Activated T-helper 2 cell treated with anti-CD3 and anti-CD28 coated beads, Interferon-gamma antibody, Interleukin-2, Interleukin-4, amounts not matched to agents 10 μg/mL and 5 μg/mL and 100 μg/mL, durations not matched to agents 14 hours and 24 hours and 36 hours (primary cell): ENCODE results near the gene MANBA. TPM values are rescaled to one million over a fixed set of nuclear protein-coding genes. Genes with fewer than 3 reads are reported as not detected.
"Not testable (repeated sequence)": the region's sequence is repeated elsewhere in the genome, so short reads cannot be mapped to it uniquely, and the experiment has no call there.

Source experiments
- DNase-seq: peaks from one replicate; pipeline ENCODE4 v3.0.0; 2021; ENCODE audit warnings: low spot score
- H3K27ac Mint-ChIP-seq: one replicate; pipeline ENCODE4 v1.8.0; 2021; ENCODE audit warnings: mixed read lengths
- H3K27me3 Mint-ChIP-seq: one replicate; pipeline ENCODE4 v1.8.0; 2021; ENCODE audit warnings: low read depth, mixed read lengths
- H3K36me3 Mint-ChIP-seq: one replicate; pipeline ENCODE4 v1.8.0; 2021; ENCODE audit warnings: low read depth, mixed read lengths
- H3K4me1 Mint-ChIP-seq: one replicate; pipeline ENCODE4 v1.8.0; 2021; ENCODE audit warnings: low read depth, mixed read lengths
- H3K4me3 Mint-ChIP-seq: one replicate; pipeline ENCODE4 v1.8.0; 2021; ENCODE audit warnings: low read depth, mild to moderate bottlenecking, moderate library complexity, mixed read lengths
- H3K9me3 Mint-ChIP-seq: one replicate; pipeline ENCODE4 v1.8.0; 2021; ENCODE audit warnings: mixed read lengths
- intact Hi-C: fragments of 100-400 bp; cut with micrococcal nuclease; formaldehyde crosslinking; loops from one replicate; pipeline ENCODE4 v1.15.1; 2023
- total RNA-seq: library from RNA; stranded (reverse); gene quantifications from 2 replicates; pipeline ENCODE4 v1.2.3, GENCODE V29; 2022

Gene MANBA
- total RNA-seq, 1 donor from 2014 or later: 9.4 TPM

GRCh38 chr4:102619021-102619420 is 141.7 kb downstream of the MANBA start:
- Mint-ChIP-seq H3K4me1 (peaks cover 51% of the 10 kb centered on the region), H3K36me3 (peaks cover 40% of the 10 kb centered on the region)
- H3K27ac Mint-ChIP-seq, H3K9me3 Mint-ChIP-seq, H3K4me3 Mint-ChIP-seq, H3K27me3 Mint-ChIP-seq, intact Hi-C loops, DNase-seq: not testable (repeated sequence)

- Mint-ChIP-seq H3K27me3 (no peaks in the 10 kb centered on the region), H3K27ac (no peak overlapping the region), H3K9me3 (no peaks in the 10 kb centered on the region), H3K36me3 (peaks cover 64% of the 10 kb centered on the region), H3K4me3 (no peak overlapping the region), H3K4me1 (peaks cover 71% of the 10 kb centered on the region)
- intact Hi-C loops: loop anchor here (1.0 kb wide), 1 partner anchor 12 kb away; no protein-coding TSS in a partner anchor
- peak; percentile 33 for DNase-seq
Measured at GRCh38 chr4:102616636-102617035, 144.1 kb downstream of the MANBA start.

- H3K27ac Mint-ChIP-seq: peak overlapping the region; percentile 71
- H3K36me3 Mint-ChIP-seq: peaks cover 82% of the 10 kb centered on the region
Measured at GRCh38 chr4:102614801-102615200, 146.0 kb downstream of the MANBA start.

GRCh38 chr4:102612824-102613366 is 147.9 kb downstream of the MANBA start:
- peak overlapping the region; percentile 92 for H3K27ac Mint-ChIP-seq
- H3K4me3 Mint-ChIP-seq: peak overlapping the region; percentile 59
- H3K4me1 Mint-ChIP-seq: peaks cover 75% of the 10 kb centered on the region
- intact Hi-C loops: loop anchor here (2.0 to 5.0 kb wide), 4 partner anchors 14 to 111 kb away; partner anchors contain the start of gene NFKB1
- H3K27me3 Mint-ChIP-seq: no peaks in the 10 kb centered on the region
- H3K36me3 Mint-ChIP-seq: peaks cover 94% of the 10 kb centered on the region
- no peaks in the 10 kb centered on the region for H3K9me3 Mint-ChIP-seq
- DNase-seq: peak; percentile 43

More at GRCh38 chr4:102614801-102615200, 146.0 kb downstream of the MANBA start:
- no peaks in the 10 kb centered on the region for H3K9me3 Mint-ChIP-seq
- DNase-seq: no peak
- H3K27me3 Mint-ChIP-seq: no peaks in the 10 kb centered on the region
- peaks cover 78% of the 10 kb centered on the region for H3K4me1 Mint-ChIP-seq
- peak overlapping the region; percentile 64 for H3K4me3 Mint-ChIP-seq
- intact Hi-C loops: loop anchor here (5.0 kb wide), 1 partner anchor 112 kb away; the partner anchor contains the start of gene NFKB1

- Mint-ChIP-seq H3K9me3 (no peaks in the 10 kb centered on the region), H3K36me3 (peaks cover 97% of the 10 kb centered on the region), H3K27me3 (no peaks in the 10 kb centered on the region), H3K4me3 (peak overlapping the region; percentile 59), H3K4me1 (peaks cover 81% of the 10 kb centered on the region), H3K27ac (peak overlapping the region; percentile 92)
- no peak for DNase-seq
- intact Hi-C loops: loop anchor here (2.0 to 5.0 kb wide), 4 partner anchors 13 to 110 kb away; partner anchors contain the start of gene NFKB1
Measured at GRCh38 chr4:102612210-102612609, 148.6 kb downstream of the MANBA start.

GRCh38 chr4:102610476-102610875 is 150.3 kb downstream of the MANBA start:
- no peak overlapping the region for H3K4me3 Mint-ChIP-seq
- peaks cover 75% of the 10 kb centered on the region for H3K4me1 Mint-ChIP-seq
- DNase-seq: no peak
- H3K36me3 Mint-ChIP-seq: peaks cover 95% of the 10 kb centered on the region
- no peaks in the 10 kb centered on the region for H3K9me3 Mint-ChIP-seq
- intact Hi-C loops: loop anchor here (5.0 kb wide), 1 partner anchor 108 kb away; the partner anchor contains the start of gene NFKB1
- peak overlapping the region; percentile 48 for H3K27ac Mint-ChIP-seq
- no peaks in the 10 kb centered on the region for H3K27me3 Mint-ChIP-seq

- Mint-ChIP-seq H3K36me3 (peaks cover 95% of the 10 kb centered on the region), H3K9me3 (no peaks in the 10 kb centered on the region), H3K27me3 (no peaks in the 10 kb centered on the region), H3K4me3 (no peak overlapping the region), H3K4me1 (peaks cover 76% of the 10 kb centered on the region), H3K27ac (peak overlapping the region; percentile 39)
- DNase-seq: no peak
- intact Hi-C loops: loop anchor here (5.0 kb wide), 1 partner anchor 108 kb away; the partner anchor contains the start of gene NFKB1
Measured at GRCh38 chr4:102610007-102610406, 150.8 kb downstream of the MANBA start.

GRCh38 chr4:102608190-102608589 is 152.6 kb downstream of the MANBA start:
- intact Hi-C loops: no loop called here
- Mint-ChIP-seq H3K36me3 (peaks cover 94% of the 10 kb centered on the region), H3K4me1 (peaks cover 72% of the 10 kb centered on the region), H3K4me3 (no peak overlapping the region), H3K27ac (no peak overlapping the region), H3K9me3 (peaks cover 6% of the 10 kb centered on the region), H3K27me3 (no peaks in the 10 kb centered on the region)
- DNase-seq: no peak

GRCh38 chr4:102606846-102607450 is 153.8 kb downstream of the MANBA start:
- no peaks in the 10 kb centered on the region for H3K27me3 Mint-ChIP-seq
- no peak overlapping the region for H3K4me3 Mint-ChIP-seq
- peaks cover 62% of the 10 kb centered on the region for H3K4me1 Mint-ChIP-seq
- peaks cover 90% of the 10 kb centered on the region for H3K36me3 Mint-ChIP-seq
- intact Hi-C loops: no loop called here
- no peak for DNase-seq
- peak overlapping the region; percentile 51 for H3K27ac Mint-ChIP-seq
- H3K9me3 Mint-ChIP-seq: peaks cover 7% of the 10 kb centered on the region

- DNase-seq: no peak
- H3K4me1 Mint-ChIP-seq: peaks cover 55% of the 10 kb centered on the region
Measured at GRCh38 chr4:102606261-102606660, 154.5 kb downstream of the MANBA start.

GRCh38 chr4:102604222-102604940 is 156.4 kb downstream of the MANBA start:
- no peak overlapping the region for H3K4me3 Mint-ChIP-seq
- peaks cover 52% of the 10 kb centered on the region for H3K4me1 Mint-ChIP-seq
- no peak for DNase-seq
- peaks cover 88% of the 10 kb centered on the region for H3K36me3 Mint-ChIP-seq
- H3K9me3 Mint-ChIP-seq: peaks cover 7% of the 10 kb centered on the region
- no peak overlapping the region for H3K27ac Mint-ChIP-seq
- H3K27me3 Mint-ChIP-seq: no peaks in the 10 kb centered on the region
- intact Hi-C loops: no loop called here

More at GRCh38 chr4:102606261-102606660, 154.5 kb downstream of the MANBA start:
- Mint-ChIP-seq H3K27ac (no peak overlapping the region), H3K9me3 (peaks cover 7% of the 10 kb centered on the region), H3K27me3 (no peaks in the 10 kb centered on the region), H3K4me3 (no peak overlapping the region), H3K36me3 (peaks cover 90% of the 10 kb centered on the region)
- intact Hi-C loops: no loop called here

GRCh38 chr4:102601586-102602227 is 159.1 kb downstream of the MANBA start:
- Mint-ChIP-seq H3K4me3 (no peak overlapping the region), H3K9me3 (peaks cover 7% of the 10 kb centered on the region), H3K36me3 (peaks cover 88% of the 10 kb centered on the region), H3K4me1 (peaks cover 59% of the 10 kb centered on the region), H3K27me3 (no peaks in the 10 kb centered on the region), H3K27ac (no peak overlapping the region)
- no peak for DNase-seq
- intact Hi-C loops: no loop called here
